Ascending aorta (tissue), 2 donors: ENCODE results near the gene CDK5R1. TPM values are rescaled to one million over a fixed set of nuclear protein-coding genes. Genes with fewer than 3 reads are reported as not detected.
A peak's percentile ranks its signal among the peaks of the same experiment; 100 is the strongest.

Experiments used
- DNase-seq, 2 donors: peaks; one replicate each; pipeline ENCODE4 v3.0.0-alpha.2; 2019; ENCODE audit warnings: low spot score in 2 of 2
- H3K27ac ChIP-seq, 2 donors: fragments of 200-600 bp; sonication (generic); one replicate each; pipeline ENCODE4 v1.5.1; 2016 to 2017; ENCODE audit warnings: mild to moderate bottlenecking in 1 of 2
- H3K27me3 ChIP-seq: fragments of 200-600 bp; sonication (generic); one replicate; pipeline ENCODE4 v1.5.1; 2017
- H3K36me3 ChIP-seq, 2 donors: fragments of 200-600 bp; sonication (generic); one replicate each; pipeline ENCODE4 v1.5.1; 2016
- H3K4me1 ChIP-seq, 2 donors: fragments of 200-600 bp; sonication (generic); one replicate each; pipeline ENCODE4 v1.5.1; 2016 to 2017; ENCODE audit warnings: mild to moderate bottlenecking in 1 of 2
- H3K4me3 ChIP-seq, 2 donors: fragments of 200-600 bp; sonication (generic); one replicate each; pipeline ENCODE4 v1.5.1; 2016 to 2017; ENCODE audit warnings: mild to moderate bottlenecking in 1 of 2
- H3K9me3 ChIP-seq, 2 donors: fragments of 200-600 bp; sonication (generic); one replicate each; pipeline ENCODE4 v1.5.1; 2016
- CTCF ChIP-seq, 3 experiments: fragments of 200-600 bp in 2 of 3; fragments of 450-650 bp in 1 of 3; sonication (generic) in 2 of 3; IDR thresholded peaks; one replicate each; pipeline ENCODE4 v1.5.1; 2016 to 2019; ENCODE audit warnings: antibody characterized with exemption in 3 of 3, mild to moderate bottlenecking in 1 of 3, moderate library complexity in 1 of 3
- intact Hi-C: fragments of 100-400 bp; cut with DNase I; formaldehyde crosslinking; loops from one replicate; pipeline ENCODE4 v1.15.1; 2023
- total RNA-seq: library from RNA; depleted of rRNA; stranded (reverse); fragments of >200 nt; gene quantifications from one replicate; pipeline ENCODE4 v1.1.0, GENCODE V29; 2016

CDK5R1 gene
- total RNA-seq, 1 donor from 2014 or later: not detected

GRCh38 chr17:32486111-32486700, 587 bp upstream of the CDK5R1 start:
- no peaks in the 10 kb centered on the region for H3K9me3 ChIP-seq
- no peak for TF ChIP-seq CTCF (IDR thresholded peaks at IDR 0.05)
- DNase-seq: peak in 1 of 2 donors; percentile 84
- peak overlapping the region; percentile 80 to 81 for H3K27ac ChIP-seq
- intact Hi-C loops: loop anchor here (1.0 to 10.0 kb wide), 3 partner anchors 10 to 509 kb away; partner anchors contain the start of gene SPACA3
- H3K4me1 ChIP-seq: peaks cover 0 to 27% of the 10 kb centered on the region in 2 donors
- H3K27me3 ChIP-seq: no peaks in the 10 kb centered on the region
- H3K4me3 ChIP-seq: peak overlapping the region; percentile 75 to 76
- H3K36me3 ChIP-seq: peaks cover 12 to 17% of the 10 kb centered on the region in 2 donors

- no peak overlapping the region for H3K27ac ChIP-seq
Observed at GRCh38 chr17:32487473-32488176, 832 bp downstream of the CDK5R1 start.

GRCh38 chr17:32488177-32488542, 1.4 kb downstream of the CDK5R1 start:
- TF ChIP-seq CTCF (IDR thresholded peaks at IDR 0.05): no peak
- H3K36me3 ChIP-seq: peaks cover 2 to 9% of the 10 kb centered on the region in 2 donors
- intact Hi-C loops: loop anchor here (10.0 kb wide), 2 partner anchors 167 to 507 kb away; partner anchors contain the start of gene SPACA3
- H3K4me3 ChIP-seq: peak overlapping the region; percentile 75 to 76
- peaks cover 0 to 24% of the 10 kb centered on the region in 2 donors for H3K4me1 ChIP-seq
- H3K27ac ChIP-seq: no peak overlapping the region
- no peaks in the 10 kb centered on the region for H3K9me3 ChIP-seq
- H3K27me3 ChIP-seq: no peaks in the 10 kb centered on the region
- no peak for DNase-seq

More at GRCh38 chr17:32487473-32488176, 832 bp downstream of the CDK5R1 start:
- peak in 1 of 3 experiments; percentile 6 for TF ChIP-seq CTCF (IDR thresholded peaks at IDR 0.05)
- peaks cover 0 to 27% of the 10 kb centered on the region in 2 donors for H3K4me1 ChIP-seq
- H3K27me3 ChIP-seq: no peaks in the 10 kb centered on the region
- H3K4me3 ChIP-seq: peak overlapping the region; percentile 75 to 76
- peaks cover 0 to 9% of the 10 kb centered on the region in 2 donors for H3K36me3 ChIP-seq
- intact Hi-C loops: loop anchor here (10.0 kb wide), 2 partner anchors 167 to 507 kb away; partner anchors contain the start of gene SPACA3
- no peak for DNase-seq
- no peaks in the 10 kb centered on the region for H3K9me3 ChIP-seq

- intact Hi-C loops: loop anchor here (10.0 kb wide), 2 partner anchors 166 to 506 kb away; partner anchors contain the start of gene SPACA3
- peaks cover 0 to 18% of the 10 kb centered on the region in 2 donors for H3K4me1 ChIP-seq
- TF ChIP-seq CTCF (IDR thresholded peaks at IDR 0.05): no peak
- no peak for DNase-seq
- H3K36me3 ChIP-seq: peaks cover 7 to 13% of the 10 kb centered on the region in 2 donors
- no peak overlapping the region for H3K27ac ChIP-seq
- no peaks in the 10 kb centered on the region for H3K27me3 ChIP-seq
- no peak overlapping the region for H3K4me3 ChIP-seq
- no peaks in the 10 kb centered on the region for H3K9me3 ChIP-seq
Observed at GRCh38 chr17:32488604-32489180, 1.9 kb downstream of the CDK5R1 start.

GRCh38 chr17:32489320-32490100, 2.7 kb downstream of the CDK5R1 start:
- no peak for DNase-seq
- Histone ChIP-seq H3K27me3 (no peaks in the 10 kb centered on the region), H3K4me1 (peaks cover 0 to 16% of the 10 kb centered on the region in 2 donors), H3K4me3 (no peak overlapping the region), H3K27ac (no peak overlapping the region), H3K36me3 (peaks cover 15 to 22% of the 10 kb centered on the region in 2 donors), H3K9me3 (no peaks in the 10 kb centered on the region)
- TF ChIP-seq CTCF (IDR thresholded peaks at IDR 0.05): no peak
- intact Hi-C loops: loop anchor here (10.0 kb wide), 2 partner anchors 165 to 505 kb away; partner anchors contain the start of gene SPACA3
